HL-60/S4 treated with retinoic acid at 250 ng/mL for 4 days and 3 days (cell line): ENCODE data around the gene COX7A1.
"Not testable (repeated sequence)": the region's sequence is repeated elsewhere in the genome, so short reads cannot be mapped to it uniquely, and the experiment has no call there.

Experiments
- in situ Hi-C: fragments of 300-500 bp; cut with MboI; formaldehyde crosslinking; loops from 2 replicates; pipeline ENCODE4 v1.7.0; 2022; ENCODE audit warnings: low sequenced_read_pairs

The COX7A1 gene

GRCh38 chr19:36152352-36153091, at the start of gene COX7A1:
Gene COX7A1 (minus strand): TSS chr19:36152447. CDS start chr19:36152407, 40 bp downstream.
- in situ Hi-C loops: no loop called here

DNA sequence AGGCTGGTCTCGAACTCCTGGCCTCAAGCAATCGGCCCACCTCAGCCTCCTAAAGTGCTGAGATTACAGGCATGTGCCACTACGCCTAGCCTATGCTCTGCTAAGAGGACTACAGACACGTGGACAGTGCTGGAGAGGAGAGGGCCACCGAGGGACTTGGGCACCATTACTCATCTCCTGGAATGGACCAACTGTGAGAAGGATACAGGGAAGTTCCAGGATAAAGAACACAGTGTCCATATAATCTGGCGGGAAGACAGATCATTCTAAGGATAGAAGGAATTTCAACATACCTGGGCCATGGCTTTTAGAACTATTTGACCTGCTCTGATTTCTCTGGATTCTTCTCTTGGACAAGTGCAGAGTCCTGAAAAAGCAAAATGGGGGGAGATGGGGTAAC, 49.4 kb upstream of the COX7A1 start:
- in situ Hi-C loops: no loop called here

- in situ Hi-C loops: no loop called here
These were observed 45.9 kb upstream of the COX7A1 start for GRCh38 chr19:36198119-36198518.

DNA sequence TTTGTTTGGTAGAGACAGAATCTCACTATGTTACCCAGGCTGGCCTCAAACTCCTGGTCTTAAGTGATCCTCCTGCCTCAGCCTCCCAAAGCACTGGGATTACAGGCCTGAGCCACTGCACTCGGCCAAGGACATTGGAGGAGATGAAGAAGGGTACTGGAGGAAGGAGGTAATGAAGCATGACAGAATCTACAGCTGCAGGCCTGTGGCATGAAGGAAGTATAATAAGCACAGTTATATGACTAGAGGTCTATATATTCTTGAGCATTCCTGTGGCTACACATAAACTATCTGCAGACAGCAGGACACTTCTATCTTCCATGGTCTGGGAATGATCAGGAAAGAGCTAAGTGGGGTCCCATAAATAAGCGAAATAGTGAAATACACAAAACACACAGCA, 44.0 kb upstream of the COX7A1 start:
- in situ Hi-C loops: no loop called here

DNA sequence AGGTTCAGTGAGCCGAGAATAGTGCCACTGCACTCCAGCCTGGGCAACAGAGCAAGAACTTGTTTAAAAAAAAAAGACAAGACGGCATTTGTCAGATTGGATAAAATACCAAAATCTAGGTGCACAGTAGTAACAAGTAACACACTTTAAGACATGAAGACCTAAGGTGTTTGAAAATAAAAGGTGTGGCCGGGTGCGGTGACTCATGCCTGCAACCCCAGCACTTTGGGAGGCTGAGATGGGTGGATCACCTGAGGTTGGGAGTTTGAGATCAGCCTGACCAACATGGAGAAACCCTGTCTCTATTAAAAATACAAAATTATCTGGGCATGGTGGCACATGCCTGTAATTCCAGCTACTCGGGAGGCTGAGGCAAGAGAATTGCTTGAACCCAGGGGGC, 34.5 kb upstream of the COX7A1 start:
- in situ Hi-C loops: not testable (repeated sequence)

DNA sequence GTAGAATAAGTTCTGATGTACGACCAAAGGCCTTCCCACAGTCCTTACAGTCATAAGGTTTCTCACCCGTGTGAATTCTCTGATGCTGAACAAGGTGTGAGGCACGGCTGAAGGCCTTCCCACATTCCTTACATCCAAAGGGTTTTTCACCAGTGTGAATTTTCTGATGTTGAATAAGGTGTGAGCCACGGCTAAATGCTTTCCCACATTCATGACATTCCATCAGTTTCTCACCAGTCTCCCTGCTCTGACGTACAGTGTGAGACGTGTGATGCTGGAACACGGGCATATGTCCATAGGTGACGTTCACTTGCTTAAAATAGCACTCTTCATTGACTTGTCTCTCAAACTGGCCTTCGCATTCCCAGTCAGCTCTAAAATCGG, 31.0 kb upstream of the COX7A1 start:
- in situ Hi-C loops: no loop called here

DNA sequence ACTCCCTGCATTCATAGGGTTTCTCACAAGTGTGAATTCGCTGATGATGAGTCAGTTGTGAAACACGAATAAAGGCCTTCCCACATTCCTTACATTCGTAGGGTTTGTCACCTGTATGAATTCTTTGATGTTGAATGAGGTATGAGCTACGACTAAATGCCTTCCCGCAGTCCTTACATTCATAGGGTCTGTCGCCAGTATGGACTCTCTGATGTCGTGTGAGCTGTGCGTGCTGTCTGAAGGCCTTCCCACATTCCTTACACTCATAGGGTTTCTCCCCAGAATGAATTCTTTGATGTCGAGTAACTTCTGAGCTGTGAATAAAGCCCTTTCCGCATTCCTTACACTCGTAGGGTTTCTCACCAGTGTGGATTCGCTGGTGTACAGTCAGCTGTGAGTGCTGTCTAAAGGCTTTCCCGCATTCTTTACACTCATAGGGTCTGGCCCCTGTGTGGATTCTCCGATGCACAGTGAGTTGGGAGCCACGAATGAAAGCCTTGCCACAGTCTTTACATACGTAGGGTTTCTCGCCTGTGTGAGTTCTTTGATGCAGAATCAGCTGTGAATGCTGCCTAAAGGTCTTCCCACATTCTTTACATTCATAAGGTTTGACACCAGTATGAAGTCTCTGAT, 30.5 kb upstream of the COX7A1 start:
- in situ Hi-C loops: no loop called here

DNA sequence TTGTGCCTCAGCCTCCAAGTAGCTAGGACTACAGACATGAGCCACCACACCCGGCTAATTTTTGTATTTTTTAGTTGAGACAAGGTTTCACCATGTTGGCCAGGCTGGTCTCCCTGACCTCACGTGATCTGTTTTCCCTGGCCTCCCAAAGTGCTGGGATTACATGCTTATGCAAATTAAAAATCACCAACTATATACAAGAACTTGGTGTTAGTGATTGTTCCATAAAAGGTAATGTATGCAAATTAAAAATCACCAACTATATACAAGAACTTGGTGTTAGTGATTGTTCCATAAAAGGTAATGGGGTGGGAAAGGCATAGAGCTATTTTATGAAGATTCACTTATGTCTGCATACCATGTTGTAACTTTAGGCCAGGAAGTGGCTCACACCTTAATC, 26.8 kb upstream of the COX7A1 start:
- in situ Hi-C loops: not testable (repeated sequence)

DNA sequence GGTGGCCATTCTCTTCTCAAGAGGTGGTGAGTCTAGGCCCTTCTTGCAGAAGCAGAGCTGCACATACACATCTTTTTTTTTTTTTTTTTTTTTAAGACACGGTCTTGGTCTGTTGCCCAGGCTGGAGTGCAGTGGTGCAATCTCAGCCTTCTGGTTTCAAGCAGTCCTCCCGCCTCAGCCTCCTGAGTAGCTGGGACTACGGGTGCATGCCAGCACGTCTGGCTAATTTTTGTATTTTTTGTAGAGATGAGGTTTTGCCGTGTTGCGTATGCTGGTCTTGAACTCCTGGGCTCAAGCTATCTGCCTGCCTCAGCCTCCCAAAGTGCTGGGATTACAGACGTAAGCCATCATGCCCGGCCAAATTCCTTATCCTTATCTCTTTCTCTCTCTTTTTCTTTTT, 21.6 kb upstream of the COX7A1 start:
- in situ Hi-C loops: not testable (repeated sequence)

DNA sequence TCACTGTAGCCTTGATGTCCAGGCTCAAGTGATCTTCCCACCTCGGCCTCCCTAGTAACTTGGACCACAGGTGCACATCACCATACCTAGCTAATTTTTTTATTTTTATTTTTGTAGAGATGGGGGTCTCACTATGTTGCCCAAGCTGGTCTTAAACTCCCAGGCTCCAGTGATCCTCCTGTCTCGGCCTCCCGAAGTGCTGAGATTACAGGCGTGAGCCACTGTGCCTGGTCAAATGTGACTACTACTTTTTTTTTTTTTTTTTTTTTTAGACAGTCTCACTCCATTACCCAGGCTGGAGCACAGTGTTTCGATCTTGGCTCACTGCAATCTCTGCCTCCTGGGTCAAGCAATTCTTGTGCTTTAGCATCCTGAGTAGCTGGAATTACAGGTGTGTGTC, 20.6 kb upstream of the COX7A1 start:
- in situ Hi-C loops: no loop called here

- in situ Hi-C loops: no loop called here
These were observed 17.0 kb upstream of the COX7A1 start for GRCh38 chr19:36169084-36169760.

- in situ Hi-C loops: no loop called here
These were observed 11.6 kb upstream of the COX7A1 start for GRCh38 chr19:36163813-36164212.

GRCh38 chr19:36160821-36161596, 8.8 kb upstream of the COX7A1 start:
- in situ Hi-C loops: no loop called here

- in situ Hi-C loops: no loop called here
These were observed 879 bp upstream of the COX7A1 start for GRCh38 chr19:36153126-36153525.

DNA sequence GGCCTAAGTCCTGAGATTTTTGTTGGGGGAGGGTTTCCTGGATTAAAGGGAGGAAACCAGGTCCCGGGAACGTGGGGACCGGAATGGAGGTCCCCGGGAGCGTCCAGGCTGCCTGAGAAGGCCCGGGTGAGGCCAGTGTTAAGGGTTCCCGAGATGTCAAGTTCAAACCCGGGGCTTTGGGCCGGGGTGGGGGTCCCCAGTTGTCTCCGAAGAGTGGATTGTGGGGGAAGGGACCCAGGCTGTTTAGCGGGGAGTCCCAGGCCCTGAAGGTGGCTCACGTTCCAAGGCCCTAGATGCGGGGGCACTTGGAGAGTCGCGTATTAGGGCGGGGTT, 262 bp downstream of the COX7A1 start:
- in situ Hi-C loops: no loop called here

- in situ Hi-C loops: no loop called here
These were observed 866 bp downstream of the COX7A1 start for GRCh38 chr19:36151144-36152018.

DNA sequence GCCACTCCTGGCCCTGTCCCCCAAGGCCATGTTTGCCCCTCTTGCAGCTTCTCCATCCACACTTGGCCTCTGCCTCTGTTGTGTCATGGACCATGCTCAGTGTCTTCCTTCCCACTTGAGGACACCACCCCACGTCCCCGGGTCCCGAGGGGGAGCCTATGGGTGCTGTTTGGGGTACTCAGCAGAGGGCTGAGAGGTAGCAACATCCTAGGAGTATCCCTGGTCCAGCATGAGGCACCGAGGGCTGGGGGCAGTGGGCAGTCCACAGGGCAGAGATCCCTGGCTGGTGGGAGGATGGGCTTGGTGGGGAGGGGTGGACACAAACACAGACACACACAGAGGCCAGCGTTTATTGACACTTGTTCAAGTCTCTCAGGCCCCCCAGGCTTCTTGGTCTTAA, 1.7 kb downstream of the COX7A1 start:
- in situ Hi-C loops: no loop called here

DNA sequence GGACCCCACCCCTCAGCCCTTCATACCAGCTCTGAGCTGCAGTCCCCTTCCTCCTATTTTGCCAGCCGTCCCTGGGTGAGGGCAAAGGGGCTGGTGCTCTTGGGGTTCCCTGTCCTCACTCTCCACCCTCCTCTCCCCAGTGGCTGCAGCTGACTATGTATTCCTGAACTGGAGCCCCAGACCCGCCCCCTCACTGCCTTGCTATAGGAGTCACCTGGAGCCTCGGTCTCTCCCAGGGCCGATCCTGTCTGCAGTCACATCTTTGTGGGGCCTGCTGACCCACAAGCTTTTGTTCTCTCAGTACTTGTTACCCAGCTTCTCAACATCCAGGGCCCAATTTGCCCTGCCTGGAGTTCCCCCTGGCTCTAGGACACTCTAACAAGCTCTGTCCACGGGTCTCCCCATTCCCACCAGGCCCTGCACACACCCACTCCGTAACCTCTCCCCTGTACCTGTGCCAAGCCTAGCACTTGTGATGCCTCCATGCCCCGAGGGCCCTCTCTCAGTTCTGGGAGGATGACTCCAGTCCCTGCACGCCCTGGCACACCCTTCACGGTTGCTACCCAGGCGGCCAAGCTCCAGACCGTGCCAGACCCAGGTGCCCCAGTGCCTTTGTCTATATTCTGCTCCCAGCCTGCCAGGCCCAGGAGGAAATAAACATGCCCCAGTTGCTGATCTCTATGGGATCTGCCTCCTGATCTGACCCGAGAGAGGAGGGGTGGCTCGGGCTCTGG, 2.4 kb downstream of the COX7A1 start:
- in situ Hi-C loops: no loop called here

- in situ Hi-C loops: no loop called here
These were observed 7.6 kb downstream of the COX7A1 start for GRCh38 chr19:36144624-36145023.

- in situ Hi-C loops: no loop called here
These were observed 9.8 kb downstream of the COX7A1 start for GRCh38 chr19:36142496-36142895.
